ENCODE measurements around the gene SORCS1. TPM values are rescaled to one million over a fixed set of nuclear protein-coding genes. Genes with fewer than 3 reads are reported as not detected.

SORCS1 gene
- polyA plus RNA-seq, 1 of the 3 experiments (the other 2 are of a cell fraction), result 0.66 TPM

- H3K4me1 ChIP-seq (ENCODE audit: control insufficient read depth in 1 of 2, insufficient read depth in 2 of 2, low read depth in 1 of 2, low read length in 1 of 2), result peaks cover 6 to 19% of the 10 kb centered on the region in 2 experiments; a peak in 3 of 4 replicates
- no peaks in the 10 kb centered on the region for H3K36me3 ChIP-seq (replicated peaks in 1 of 2; ENCODE audit: control insufficient read depth in 1 of 2, insufficient read depth in 2 of 2, low read length in 1 of 2)
- no peaks in the 10 kb centered on the region for H3K9me2 ChIP-seq
- H3K27me3 ChIP-seq (ENCODE audit: insufficient read depth), result no peaks in the 10 kb centered on the region
- no peak overlapping the region for H3K4me2 ChIP-seq
- peak; percentile 40 for DNase-seq
- no peaks in the 10 kb centered on the region for H3F3A ChIP-seq (replicated peaks; ENCODE audit: insufficient read depth)
- CTCF ChIA-PET, result interaction anchor here (1.3 kb wide), 1 partner anchor 16 kb away, joined by 4 read pairs; no protein-coding TSS in a partner anchor
- WGBS (ENCODE audit: low lambda C conversion rate), result 5% methylated on average over 2 of the region's 2 CpGs
- TF ChIP-seq RFX5 (IDR thresholded peaks at IDR 0.05; ENCODE audit: low read length), result no peak
- no peak for TF ChIP-seq SIN3A (IDR thresholded peaks at IDR 0.05; ENCODE audit: borderline replicate concordance, low read depth, low read length)
- no peak for TF ChIP-seq POLR2AphosphoS5 (IDR thresholded peaks at IDR 0.05; ENCODE audit: low read depth, low read length)
- TF ChIP-seq FOXJ3 (CRISPR knock-in tag; IDR thresholded peaks at IDR 0.05), result no peak
- TF ChIP-seq RAD21 (IDR thresholded peaks at IDR 0.05; ENCODE audit: low read length), result 0 out of 2 replicates have a peak, but pooled peaks have one; percentile 7
- TF ChIP-seq CHD2 (IDR thresholded peaks at IDR 0.05; ENCODE audit: low read length, partially characterized antibody), result peak; percentile 29
- no peak for TF ChIP-seq MXI1 (IDR thresholded peaks at IDR 0.05; ENCODE audit: low read depth, low read length)
- no peak for TF ChIP-seq TCF12 (IDR thresholded peaks at IDR 0.05)
- TF ChIP-seq NRF1 (IDR thresholded peaks at IDR 0.05; ENCODE audit: low read depth, low read length), result no peak
- TF ChIP-seq GABPA (IDR thresholded peaks at IDR 0.05; ENCODE audit: low read depth), result no peak
- TF ChIP-seq USF2 (IDR thresholded peaks at IDR 0.05; ENCODE audit: borderline replicate concordance, low read depth, low read length), result no peak
- TF ChIP-seq SMC3 (IDR thresholded peaks at IDR 0.05; ENCODE audit: low read depth, low read length), result no peak
- TF ChIP-seq GATA2 (CRISPR knock-in tag; IDR thresholded peaks at IDR 0.05), result peak; percentile 65
- TF ChIP-seq EP300 (IDR thresholded peaks at IDR 0.05; ENCODE audit: borderline replicate concordance in 1 of 2, low read depth in 1 of 2, low read length in 1 of 2), result peak in 1 of 2 experiments; percentile 96; a peak in 2 of 4 replicates
- no peak for TF ChIP-seq TEAD4 (IDR thresholded peaks at IDR 0.05; ENCODE audit: borderline replicate concordance, insufficient read depth)
- TF ChIP-seq REST (IDR thresholded peaks at IDR 0.05; ENCODE audit: low read depth, low read length), result no peak
- TF ChIP-seq TAF1 (IDR thresholded peaks at IDR 0.05; ENCODE audit: borderline replicate concordance, low read depth, low read length), result no peak
- TF ChIP-seq RCOR1 (IDR thresholded peaks at IDR 0.05; ENCODE audit: low read length), result peak; percentile 79; the same call in 1 of the 2 replicates
- TF ChIP-seq ZBTB33 (IDR thresholded peaks at IDR 0.05; ENCODE audit: borderline replicate concordance, low read depth), result no peak
- no peak for TF ChIP-seq FOSL2 (IDR thresholded peaks at IDR 0.05; ENCODE audit: borderline replicate concordance, low read depth)
- no peak for TF ChIP-seq ELF1 (IDR thresholded peaks at IDR 0.05)
- no peak for TF ChIP-seq MAX (IDR thresholded peaks at IDR 0.05; ENCODE audit: low read depth)
- POLR2A ChIA-PET, result no interaction called here
- H3K4me3 ChIP-seq (ENCODE audit: low read depth in 2 of 2, low read length in 1 of 2), result no peak overlapping the region
- peak overlapping the region in 1 of 2 experiments; percentile 63; a peak in 2 of 4 replicates for H3K27ac ChIP-seq (ENCODE audit: low read depth in 2 of 2, low read length in 1 of 2)
- no peak overlapping the region for H3K9ac ChIP-seq
- H4K20me1 ChIP-seq (ENCODE audit: insufficient read depth), result no peaks in the 10 kb centered on the region
- no peaks in the 10 kb centered on the region for H3K9me3 ChIP-seq
- H2AFZ ChIP-seq (ENCODE audit: low read depth), result no peak overlapping the region
- no peaks in the 10 kb centered on the region for H3K79me2 ChIP-seq (ENCODE audit: insufficient read depth)
These were observed 586.8 kb downstream of the SORCS1 start for GRCh38 chr10:106577756-106578155.
